SU-DHL-6 (cell line): Measurements from ENCODE around the gene INO80.

Experiments used
- H2AFZ ChIP-seq: fragments of 200-600 bp; sonication (generic); 2 replicates; pipeline ENCODE4 v1.6.1; 2014; ENCODE audit warnings: low read depth, mild to moderate bottlenecking, moderate library complexity, mixed read lengths, antibody characterized with exemption, low read length; ENCODE audit not compliant: severe bottlenecking
- H3F3A ChIP-seq: fragments of 200-600 bp; shearing (Covaris generic); 2 replicates; pipeline ENCODE4 v1.6.0; 2016; ENCODE audit warnings: antibody characterized with exemption, mild to moderate bottlenecking; ENCODE audit not compliant: insufficient read depth
- H3K27ac ChIP-seq: fragments of 200-600 bp; sonication (generic); 2 replicates; pipeline ENCODE4 v1.5.1; 2016; ENCODE audit warnings: low read depth, mild to moderate bottlenecking, low read length, moderate library complexity, mixed read lengths
- H3K27me3 ChIP-seq: fragments of 200-600 bp; sonication (generic), shearing (Covaris generic); 2 replicates; pipeline ENCODE4 v1.6.0; 2014; ENCODE audit warnings: mild to moderate bottlenecking, low read length
- H3K36me3 ChIP-seq: fragments of 200-600 bp; sonication (generic); 2 replicates; pipeline ENCODE4 v1.6.1; 2014; ENCODE audit warnings: mild to moderate bottlenecking, low read length, mixed read lengths
- H3K4me2 ChIP-seq: fragments of 300-600, 200-600 bp; shearing (Covaris generic), sonication (generic); 2 replicates; pipeline ENCODE4 v1.6.0; 2014; ENCODE audit warnings: low read length, low read depth, mild to moderate bottlenecking; ENCODE audit not compliant: poor library complexity, severe bottlenecking
- H3K4me3 ChIP-seq: fragments of 200-600 bp; sonication (generic); 2 replicates; pipeline ENCODE4 v1.5.1; 2014; ENCODE audit warnings: antibody characterized with exemption, low read length, mild to moderate bottlenecking, mixed read lengths; ENCODE audit not compliant: insufficient read depth, poor library complexity, severe bottlenecking
- H3K79me2 ChIP-seq: fragments of 200-600 bp; sonication (generic); 2 replicates; pipeline ENCODE4 v1.6.1; 2014; ENCODE audit warnings: mild to moderate bottlenecking, low read length, moderate library complexity; ENCODE audit not compliant: insufficient read depth
- H3K9ac ChIP-seq: fragments of 200-600 bp; sonication (generic); 2 replicates; pipeline ENCODE4 v1.7.0; 2014; ENCODE audit warnings: mild to moderate bottlenecking, low read length
- H3K9me2 ChIP-seq: fragments of 200-600 bp; sonication (generic); replicated peaks from 2 replicates; pipeline ENCODE4 v1.6.1; 2014; ENCODE audit warnings: low read length; ENCODE audit not compliant: insufficient read depth
- H3K9me3 ChIP-seq: fragments of 200-600 bp; sonication (generic); 2 replicates; pipeline ENCODE4 v1.6.1; 2014; ENCODE audit warnings: low read length, mixed read lengths; ENCODE audit not compliant: insufficient read depth
- H4K20me1 ChIP-seq: fragments of 200-600 bp; sonication (generic); 2 replicates; pipeline ENCODE4 v1.6.1; 2014; ENCODE audit warnings: low read depth, mild to moderate bottlenecking, antibody characterized with exemption, low read length, moderate library complexity, mixed read lengths
- EZH2phosphoT487 ChIP-seq: fragments of 200-600 bp; sonication (generic), shearing (Covaris generic); conservative IDR thresholded peaks from 2 replicates; pipeline ENCODE4 v1.6.1; 2018; ENCODE audit warnings: mild to moderate bottlenecking, antibody characterized with exemption, low read length, moderate library complexity, mixed read lengths
- TF ChIP-seq, protein P1 (sequence below): fragments of 200-600 bp; sonication (generic); IDR thresholded peaks from one replicate; pipeline ENCODE4 v1.5.1; 2017; ENCODE audit warnings: antibody characterized with exemption, mild to moderate bottlenecking, low read length, moderate library complexity; ENCODE audit not compliant: insufficient read depth, poor library complexity, severe bottlenecking

The INO80 gene

DNA sequence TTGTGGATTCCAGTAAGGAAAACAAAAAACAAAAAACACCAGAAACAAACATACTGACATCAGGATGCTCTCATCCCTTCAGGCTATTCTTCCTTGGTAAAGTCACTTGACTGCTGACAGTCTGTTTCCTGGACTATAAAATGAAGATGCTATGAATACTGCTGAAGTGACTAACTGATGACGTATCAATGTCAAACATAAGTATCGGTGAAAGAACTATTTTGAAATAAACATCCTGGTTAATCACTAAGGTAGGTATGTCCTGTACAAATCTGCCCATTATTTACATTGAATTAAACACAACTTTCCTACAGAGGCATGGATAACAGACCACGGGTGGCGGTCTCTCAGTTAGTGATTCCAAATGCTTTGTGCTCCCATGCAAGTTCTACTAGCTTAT, 116.9 kb downstream of the INO80 start:
- Histone ChIP-seq H3F3A (no peaks in the 10 kb centered on the region), H3K4me3 (no peak overlapping the region), H3K4me2 (no peak overlapping the region), H4K20me1 (no peaks in the 10 kb centered on the region), H3K9ac (no peak overlapping the region), H3K27ac (no peak overlapping the region), H3K27me3 (no peaks in the 10 kb centered on the region), H3K79me2 (no peaks in the 10 kb centered on the region), H2AFZ (no peak overlapping the region), H3K9me2 (no peaks in the 10 kb centered on the region), H3K9me3 (no peaks in the 10 kb centered on the region), H3K36me3 (peaks cover 2% of the 10 kb centered on the region; the same call in 1 of the 2 replicates)
- TF ChIP-seq, protein P1, sequence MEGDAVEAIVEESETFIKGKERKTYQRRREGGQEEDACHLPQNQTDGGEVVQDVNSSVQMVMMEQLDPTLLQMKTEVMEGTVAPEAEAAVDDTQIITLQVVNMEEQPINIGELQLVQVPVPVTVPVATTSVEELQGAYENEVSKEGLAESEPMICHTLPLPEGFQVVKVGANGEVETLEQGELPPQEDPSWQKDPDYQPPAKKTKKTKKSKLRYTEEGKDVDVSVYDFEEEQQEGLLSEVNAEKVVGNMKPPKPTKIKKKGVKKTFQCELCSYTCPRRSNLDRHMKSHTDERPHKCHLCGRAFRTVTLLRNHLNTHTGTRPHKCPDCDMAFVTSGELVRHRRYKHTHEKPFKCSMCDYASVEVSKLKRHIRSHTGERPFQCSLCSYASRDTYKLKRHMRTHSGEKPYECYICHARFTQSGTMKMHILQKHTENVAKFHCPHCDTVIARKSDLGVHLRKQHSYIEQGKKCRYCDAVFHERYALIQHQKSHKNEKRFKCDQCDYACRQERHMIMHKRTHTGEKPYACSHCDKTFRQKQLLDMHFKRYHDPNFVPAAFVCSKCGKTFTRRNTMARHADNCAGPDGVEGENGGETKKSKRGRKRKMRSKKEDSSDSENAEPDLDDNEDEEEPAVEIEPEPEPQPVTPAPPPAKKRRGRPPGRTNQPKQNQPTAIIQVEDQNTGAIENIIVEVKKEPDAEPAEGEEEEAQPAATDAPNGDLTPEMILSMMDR: no peak
- no peak for TF ChIP-seq EZH2phosphoT487

DNA sequence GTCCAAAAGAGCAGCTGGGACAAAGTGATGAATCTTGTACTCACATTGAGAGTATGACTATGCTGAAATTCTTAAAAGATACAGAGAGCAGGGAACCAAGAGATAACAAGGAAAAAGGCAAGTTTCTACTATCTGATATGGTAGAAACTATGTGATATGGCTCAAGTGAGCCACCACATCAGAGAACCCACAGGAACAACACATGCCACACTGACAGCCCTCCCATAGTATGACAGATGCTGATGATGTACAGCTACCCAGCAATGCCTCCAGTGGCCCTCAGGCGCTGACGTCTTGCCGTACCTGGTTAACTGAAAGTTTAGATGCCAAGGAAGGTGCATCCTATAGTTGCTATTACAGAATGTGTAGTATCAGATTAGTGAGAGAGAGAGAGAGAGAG, 120.4 kb downstream of the INO80 start:
- TF ChIP-seq EZH2phosphoT487: no peak
- TF ChIP-seq, protein P1: no peak
- Histone ChIP-seq H3K9ac (no peak overlapping the region), H3K4me3 (no peak overlapping the region), H3F3A (no peaks in the 10 kb centered on the region), H3K9me3 (no peaks in the 10 kb centered on the region), H4K20me1 (no peaks in the 10 kb centered on the region), H3K4me2 (no peak overlapping the region), H3K27ac (no peak overlapping the region), H3K27me3 (no peaks in the 10 kb centered on the region), H2AFZ (no peak overlapping the region), H3K9me2 (no peaks in the 10 kb centered on the region), H3K36me3 (peaks cover 2% of the 10 kb centered on the region; the same call in 1 of the 2 replicates), H3K79me2 (no peaks in the 10 kb centered on the region)

DNA sequence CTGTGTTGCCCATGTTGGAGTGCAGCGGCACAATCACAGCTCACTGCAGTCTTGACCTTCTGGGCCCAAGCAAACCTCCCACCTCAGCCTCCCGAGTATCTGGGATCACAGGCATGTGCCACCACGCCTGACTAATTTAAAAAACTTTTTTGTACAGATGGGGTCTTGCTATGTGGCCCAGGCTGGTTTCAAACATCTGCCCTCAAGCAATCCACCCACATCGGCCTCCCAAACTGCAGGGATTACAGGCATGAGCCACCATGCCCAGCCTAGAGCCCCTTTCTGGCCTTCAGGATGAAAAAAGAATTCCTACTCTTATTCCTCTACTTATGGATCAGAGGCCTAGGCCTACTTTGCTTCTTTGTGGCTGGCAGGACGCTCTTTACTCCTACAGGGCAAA, 123.3 kb downstream of the INO80 start:
- H3K27me3 ChIP-seq: no peaks in the 10 kb centered on the region
- no peak overlapping the region for H3K4me3 ChIP-seq
- H2AFZ ChIP-seq: no peak overlapping the region
- H4K20me1 ChIP-seq: no peaks in the 10 kb centered on the region
- no peak overlapping the region for H3K27ac ChIP-seq
- no peak overlapping the region for H3K4me2 ChIP-seq
- H3K9me3 ChIP-seq: no peaks in the 10 kb centered on the region
- H3K79me2 ChIP-seq: no peaks in the 10 kb centered on the region
- H3F3A ChIP-seq: no peaks in the 10 kb centered on the region
- TF ChIP-seq EZH2phosphoT487: no peak
- TF ChIP-seq, protein P1: no peak
- H3K36me3 ChIP-seq: peaks cover 4% of the 10 kb centered on the region; the same call in 1 of the 2 replicates
- H3K9ac ChIP-seq: no peak overlapping the region
- no peaks in the 10 kb centered on the region for H3K9me2 ChIP-seq
